OCI-LY1 (cell line): Measurements from ENCODE around the gene LASP1NB.

Source experiments
- H2AFZ ChIP-seq: fragments of 200-600 bp; sonication (generic), shearing (Covaris generic); 2 replicates; pipeline ENCODE4 v1.6.0; 2014; ENCODE audit warnings: antibody characterized with exemption, mild to moderate bottlenecking, low read length
- H3F3A ChIP-seq: fragments of 200-600 bp; sonication (generic), shearing (Covaris generic); 2 replicates; pipeline ENCODE4 v1.6.0; 2014; ENCODE audit warnings: mild to moderate bottlenecking, antibody characterized with exemption, low read length, moderate library complexity; ENCODE audit not compliant: insufficient read depth
- H3K27ac ChIP-seq: fragments of 200-600 bp; sonication (generic); 2 replicates; pipeline ENCODE4 v1.5.1; 2014; ENCODE audit warnings: low read length, mixed run types, mild to moderate bottlenecking, low read depth; ENCODE audit not compliant: poor library complexity, severe bottlenecking
- H3K27me3 ChIP-seq: fragments of 200-600 bp; sonication (generic); 2 replicates; pipeline ENCODE4 v1.6.0; 2014; ENCODE audit warnings: antibody characterized with exemption, mild to moderate bottlenecking, low read length, moderate library complexity; ENCODE audit not compliant: insufficient read depth
- H3K36me3 ChIP-seq: fragments of 200-600 bp; sonication (generic); 2 replicates; pipeline ENCODE4 v1.6.1; 2014; ENCODE audit warnings: mild to moderate bottlenecking, antibody characterized with exemption, low read length, moderate library complexity, mixed read lengths; ENCODE audit not compliant: insufficient read depth
- H3K4me1 ChIP-seq: fragments of 200-600 bp; sonication (generic); 2 replicates; pipeline ENCODE4 v1.5.1; 2014; ENCODE audit warnings: mild to moderate bottlenecking, low read length, moderate library complexity; ENCODE audit not compliant: insufficient read depth, severe bottlenecking
- H3K4me2 ChIP-seq: fragments of 200-600 bp; sonication (generic), shearing (Covaris generic); 2 replicates; pipeline ENCODE4 v1.6.1; 2014; ENCODE audit warnings: low read length
- H3K4me3 ChIP-seq: fragments of 200-600 bp; sonication (generic); 2 replicates; pipeline ENCODE4 v1.5.1; 2014; ENCODE audit warnings: low read length, low read depth, mild to moderate bottlenecking, mixed read lengths; ENCODE audit not compliant: poor library complexity, severe bottlenecking
- H3K79me2 ChIP-seq: fragments of 200-600 bp; shearing (Covaris generic); 2 replicates; pipeline ENCODE4 v1.6.1; 2016; ENCODE audit warnings: mixed run types, low read length, mixed read lengths; ENCODE audit not compliant: insufficient read depth
- H3K9ac ChIP-seq: fragments of 200-600 bp; sonication (generic), shearing (Covaris generic); 2 replicates; pipeline ENCODE4 v1.6.1; 2014; ENCODE audit warnings: mild to moderate bottlenecking, low read length, mixed read lengths
- H3K9me2 ChIP-seq: fragments of 200-600 bp; sonication (generic), shearing (Covaris generic); 2 replicates; pipeline ENCODE4 v1.6.1; 2014; ENCODE audit warnings: low read depth, mild to moderate bottlenecking, low read length, mixed read lengths
- H3K9me3 ChIP-seq: fragments of 200-600 bp; shearing (Covaris generic); 2 replicates; pipeline ENCODE4 v1.6.1; 2014; ENCODE audit warnings: low read length, mixed read lengths
- H4K20me1 ChIP-seq: fragments of 200-600 bp; sonication (generic), shearing (Covaris generic); 2 replicates; pipeline ENCODE4 v1.6.0; 2016; ENCODE audit warnings: mild to moderate bottlenecking, low read length; ENCODE audit not compliant: insufficient read depth
- CTCF ChIP-seq: fragments of 200-600 bp; sonication (generic), shearing (Covaris generic); IDR thresholded peaks from 2 replicates; pipeline ENCODE4 v1.5.1; 2017; ENCODE audit warnings: mild to moderate bottlenecking, antibody characterized with exemption, low read length, moderate library complexity, mixed read lengths
- EZH2 ChIP-seq: fragments of 200-600 bp; sonication (generic), shearing (Covaris generic); IDR thresholded peaks from 2 replicates; pipeline ENCODE4 v1.8.0; 2017; ENCODE audit warnings: borderline replicate concordance, mixed run types, mild to moderate bottlenecking, antibody characterized with exemption, low read length, moderate library complexity, mixed read lengths

The LASP1NB gene

GRCh38 chr17:38918916-38919315 is 6.5 kb upstream of the LASP1NB start:
- no peak overlapping the region for H3K9ac ChIP-seq
- H3K27ac ChIP-seq: no peak overlapping the region
- no peak overlapping the region for H3K4me2 ChIP-seq
- no peak for TF ChIP-seq EZH2
- TF ChIP-seq CTCF: no peak
- H3K4me1 ChIP-seq: peaks cover 12% of the 10 kb centered on the region
- no peaks in the 10 kb centered on the region for H3K27me3 ChIP-seq
- H3F3A ChIP-seq: no peaks in the 10 kb centered on the region
- peaks cover 54% of the 10 kb centered on the region for H3K36me3 ChIP-seq
- no peak overlapping the region for H3K4me3 ChIP-seq
- H2AFZ ChIP-seq: no peak overlapping the region
- no peaks in the 10 kb centered on the region for H3K9me2 ChIP-seq
- no peaks in the 10 kb centered on the region for H3K79me2 ChIP-seq
- H3K9me3 ChIP-seq: no peaks in the 10 kb centered on the region
- H4K20me1 ChIP-seq: no peaks in the 10 kb centered on the region

- Histone ChIP-seq H4K20me1 (no peaks in the 10 kb centered on the region), H3K27ac (no peak overlapping the region), H3K27me3 (no peaks in the 10 kb centered on the region), H3F3A (no peaks in the 10 kb centered on the region), H3K9me3 (no peaks in the 10 kb centered on the region), H3K79me2 (no peaks in the 10 kb centered on the region), H3K4me1 (peaks cover 12% of the 10 kb centered on the region), H3K9ac (no peak overlapping the region), H3K4me2 (no peak overlapping the region), H3K4me3 (no peak overlapping the region), H3K9me2 (no peaks in the 10 kb centered on the region), H2AFZ (no peak overlapping the region), H3K36me3 (peaks cover 48% of the 10 kb centered on the region)
- TF ChIP-seq EZH2 (no peak), CTCF (no peak)
Observed at GRCh38 chr17:38919316-38920078, 5.9 kb upstream of the LASP1NB start.

- Histone ChIP-seq H3K36me3 (peaks cover 37% of the 10 kb centered on the region), H3K27ac (no peak overlapping the region)
- TF ChIP-seq EZH2 (no peak), CTCF (no peak)
Observed at GRCh38 chr17:38920374-38921291, 4.8 kb upstream of the LASP1NB start.

More at GRCh38 chr17:38920374-38921291, 4.8 kb upstream of the LASP1NB start:
- peaks cover 12% of the 10 kb centered on the region for H3K4me1 ChIP-seq
- no peaks in the 10 kb centered on the region for H3K79me2 ChIP-seq
- no peaks in the 10 kb centered on the region for H3K9me2 ChIP-seq
- no peak overlapping the region for H3K9ac ChIP-seq
- no peaks in the 10 kb centered on the region for H3F3A ChIP-seq
- no peak overlapping the region for H3K4me2 ChIP-seq
- no peak overlapping the region for H3K4me3 ChIP-seq
- no peak overlapping the region for H2AFZ ChIP-seq
- H3K9me3 ChIP-seq: no peaks in the 10 kb centered on the region
- no peaks in the 10 kb centered on the region for H3K27me3 ChIP-seq
- H4K20me1 ChIP-seq: no peaks in the 10 kb centered on the region
